HG02642 (cell line): ENCODE measurements around the gene KPNA2.
"Not testable (repeated sequence)": the region's sequence is repeated elsewhere in the genome, so short reads cannot be mapped to it uniquely, and the experiment has no call there.

Source experiments
- ATAC-seq: cut with Tn5 transposase; IDR thresholded peaks from one replicate; pipeline ENCODE4 v1.9.1; 2021; ENCODE audit warnings: mild to moderate bottlenecking; ENCODE audit not compliant: unreplicated experiment, poor library complexity

KPNA2 gene

DNA sequence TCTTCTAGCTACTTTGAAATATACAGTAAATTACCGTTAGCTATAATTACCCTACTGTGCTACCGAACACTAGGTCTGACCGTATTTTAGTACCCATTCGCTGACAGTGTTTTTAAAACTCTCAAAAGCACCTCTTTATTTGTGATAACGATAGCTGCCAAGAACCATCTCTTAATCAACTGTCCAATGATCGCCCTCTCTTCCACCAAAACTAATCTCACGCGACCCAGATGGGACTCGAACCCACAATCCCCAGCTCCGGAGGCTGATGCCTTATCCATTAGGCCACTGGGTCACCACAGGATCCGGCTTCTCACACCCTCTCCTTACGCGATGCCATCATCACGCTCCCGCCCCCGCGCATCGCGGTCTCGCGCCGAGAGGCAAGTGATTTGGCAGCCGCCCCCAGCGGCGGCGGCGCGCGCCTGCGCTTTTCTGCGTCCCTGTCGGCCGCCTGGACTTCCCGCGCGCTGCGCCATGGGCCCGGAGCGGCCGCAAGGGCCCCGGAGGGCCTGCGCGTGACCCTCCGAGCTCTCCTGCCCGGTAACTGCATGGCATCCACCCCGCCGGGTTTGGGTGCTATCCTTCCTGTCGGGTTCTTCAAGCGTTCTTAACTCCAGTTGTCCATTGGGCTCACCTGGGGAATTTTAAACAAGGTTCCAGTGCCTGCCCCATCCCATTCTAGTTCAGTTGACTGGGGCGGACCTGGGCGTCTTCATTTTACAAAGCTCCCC, 15.7 kb upstream of the KPNA2 start:
- ATAC-seq = peak; percentile 94

GRCh38 chr17:68020409-68020756, 15.2 kb upstream of the KPNA2 start:
- ATAC-seq = no peak

DNA sequence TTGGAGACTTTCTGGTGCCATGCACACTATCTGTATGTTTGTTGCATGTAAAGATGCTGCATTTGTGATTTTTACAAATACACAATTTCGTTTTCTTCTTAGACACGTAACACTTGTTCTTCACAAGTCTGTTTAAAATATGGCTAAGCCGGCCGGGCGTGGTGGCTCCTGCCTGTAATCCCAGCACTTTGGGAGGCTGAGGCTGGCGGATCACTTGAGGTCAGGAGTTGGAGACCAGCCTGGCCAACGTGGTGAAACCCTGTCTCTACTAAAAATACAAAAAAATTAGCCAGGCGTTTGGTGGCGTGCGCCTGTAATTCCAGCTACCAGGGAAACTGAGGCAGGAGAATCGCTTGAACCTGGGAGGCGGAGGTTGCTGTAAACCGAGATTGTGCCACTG, 14.7 kb upstream of the KPNA2 start:
- ATAC-seq = not testable (repeated sequence)

- no peak for ATAC-seq
Measured at GRCh38 chr17:68021963-68022362, 13.6 kb upstream of the KPNA2 start.

GRCh38 chr17:68022547-68022946, 13.0 kb upstream of the KPNA2 start:
- not testable (repeated sequence) for ATAC-seq

DNA sequence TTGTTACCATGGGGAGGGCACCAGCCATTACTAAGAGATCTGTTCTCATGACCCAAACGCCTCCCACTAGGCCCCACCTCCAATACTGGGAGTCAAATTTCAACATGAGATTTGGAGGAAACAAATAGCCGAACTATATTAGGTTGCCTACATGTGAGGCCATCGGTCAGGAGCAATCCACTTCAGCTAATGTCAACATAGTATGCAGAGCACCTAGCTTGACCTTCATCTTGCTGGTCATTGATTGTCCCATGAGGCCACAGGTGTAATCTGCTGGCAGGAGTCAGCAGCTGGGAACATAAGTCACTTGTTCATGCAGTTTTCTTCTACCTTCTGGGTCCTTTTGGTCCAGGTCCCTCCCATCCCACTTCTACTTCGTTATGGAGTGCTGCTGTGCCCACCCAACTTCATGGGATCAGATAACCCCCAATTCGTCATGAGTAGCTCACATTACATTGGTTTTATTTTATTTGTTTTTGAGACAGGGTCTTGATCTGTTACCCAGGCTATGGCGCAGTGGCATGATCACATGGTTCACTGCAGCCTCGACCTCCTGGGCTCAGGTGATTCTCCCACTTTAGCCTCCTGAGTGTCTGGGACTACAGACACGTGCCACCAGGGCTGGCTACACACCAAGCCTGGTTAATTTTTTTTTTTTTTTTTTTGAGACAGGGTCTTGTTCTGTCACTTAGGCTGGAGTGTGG, 5.9 kb upstream of the KPNA2 start:
- no peak for ATAC-seq

- ATAC-seq = no peak
Measured at GRCh38 chr17:68033636-68034451, 1.7 kb upstream of the KPNA2 start.

GRCh38 chr17:68034452-68034776, 1.1 kb upstream of the KPNA2 start:
- no peak for ATAC-seq

- peak; percentile 90 for ATAC-seq
Measured at GRCh38 chr17:68035131-68035522, 408 bp upstream of the KPNA2 start.

GRCh38 chr17:68036304-68037147, 991 bp downstream of the KPNA2 start:
- ATAC-seq = no peak

DNA sequence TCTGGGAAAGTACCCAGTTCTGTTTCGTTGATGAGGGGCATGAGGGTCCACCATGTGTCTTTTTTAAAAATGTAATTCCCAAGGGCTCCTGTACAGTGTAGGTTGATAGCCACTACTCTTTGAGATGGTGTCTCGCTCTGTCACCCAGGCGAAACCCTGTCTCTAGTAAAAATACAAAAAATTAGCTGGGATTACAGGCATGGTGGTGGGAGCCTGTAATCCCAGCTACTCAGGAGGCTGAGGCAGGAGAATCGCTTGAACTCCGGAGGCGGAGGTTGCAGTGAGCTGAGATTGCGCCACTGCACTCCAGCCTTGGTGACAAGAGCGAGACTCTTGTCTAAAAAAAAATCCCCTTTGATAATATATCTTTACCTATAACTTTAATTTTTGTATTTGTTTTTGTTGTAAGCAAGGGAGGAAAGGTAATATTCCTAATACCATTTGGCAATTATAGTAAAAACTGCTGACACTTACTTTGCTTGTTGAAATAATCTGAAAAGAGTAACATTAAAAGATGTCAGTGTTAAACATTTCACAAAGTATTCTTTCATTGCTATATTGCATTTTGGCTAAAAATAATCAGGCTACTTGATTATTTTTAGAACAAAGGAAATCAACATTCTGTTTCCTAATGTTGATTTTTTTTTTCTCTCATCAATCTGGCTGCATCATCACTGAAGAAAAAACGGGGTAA, 11.8 kb downstream of the KPNA2 start:
- ATAC-seq = no peak

GRCh38 chr17:68047890-68048542, 12.5 kb downstream of the KPNA2 start:
- not testable (repeated sequence) for ATAC-seq

- no peak for ATAC-seq
Measured at GRCh38 chr17:68048996-68049395, 13.5 kb downstream of the KPNA2 start.

DNA sequence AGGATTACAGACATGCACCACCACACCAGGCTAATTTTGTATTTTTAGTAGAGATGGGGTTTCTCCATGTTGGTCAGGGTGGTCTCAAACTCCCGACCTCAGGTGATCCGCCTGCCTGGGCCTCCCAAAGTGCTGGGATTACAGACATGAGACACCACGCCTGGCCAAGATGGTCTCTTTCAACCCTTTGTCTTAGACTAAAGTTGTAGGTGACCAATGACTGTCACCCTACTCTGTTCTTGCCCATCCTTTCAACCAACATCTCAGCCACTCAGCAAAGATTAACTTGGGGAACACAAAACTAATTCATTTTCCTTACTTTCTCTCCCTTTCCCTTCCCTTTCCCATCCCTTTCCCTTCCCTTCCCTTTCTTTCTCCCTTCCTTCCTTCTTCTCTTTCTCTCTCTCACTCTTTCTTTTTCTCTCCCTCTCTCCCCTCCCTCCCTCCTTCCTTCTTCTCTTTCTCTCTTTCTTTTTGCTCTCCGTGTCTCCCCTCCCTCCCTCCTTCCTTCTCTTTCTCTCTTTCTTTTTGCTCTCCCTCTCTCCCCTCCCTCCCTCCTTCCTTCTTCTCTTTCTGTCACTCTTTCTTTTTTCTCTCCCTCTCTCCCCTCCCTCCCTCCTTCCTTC, 14.4 kb downstream of the KPNA2 start:
- ATAC-seq = not testable (repeated sequence)

DNA sequence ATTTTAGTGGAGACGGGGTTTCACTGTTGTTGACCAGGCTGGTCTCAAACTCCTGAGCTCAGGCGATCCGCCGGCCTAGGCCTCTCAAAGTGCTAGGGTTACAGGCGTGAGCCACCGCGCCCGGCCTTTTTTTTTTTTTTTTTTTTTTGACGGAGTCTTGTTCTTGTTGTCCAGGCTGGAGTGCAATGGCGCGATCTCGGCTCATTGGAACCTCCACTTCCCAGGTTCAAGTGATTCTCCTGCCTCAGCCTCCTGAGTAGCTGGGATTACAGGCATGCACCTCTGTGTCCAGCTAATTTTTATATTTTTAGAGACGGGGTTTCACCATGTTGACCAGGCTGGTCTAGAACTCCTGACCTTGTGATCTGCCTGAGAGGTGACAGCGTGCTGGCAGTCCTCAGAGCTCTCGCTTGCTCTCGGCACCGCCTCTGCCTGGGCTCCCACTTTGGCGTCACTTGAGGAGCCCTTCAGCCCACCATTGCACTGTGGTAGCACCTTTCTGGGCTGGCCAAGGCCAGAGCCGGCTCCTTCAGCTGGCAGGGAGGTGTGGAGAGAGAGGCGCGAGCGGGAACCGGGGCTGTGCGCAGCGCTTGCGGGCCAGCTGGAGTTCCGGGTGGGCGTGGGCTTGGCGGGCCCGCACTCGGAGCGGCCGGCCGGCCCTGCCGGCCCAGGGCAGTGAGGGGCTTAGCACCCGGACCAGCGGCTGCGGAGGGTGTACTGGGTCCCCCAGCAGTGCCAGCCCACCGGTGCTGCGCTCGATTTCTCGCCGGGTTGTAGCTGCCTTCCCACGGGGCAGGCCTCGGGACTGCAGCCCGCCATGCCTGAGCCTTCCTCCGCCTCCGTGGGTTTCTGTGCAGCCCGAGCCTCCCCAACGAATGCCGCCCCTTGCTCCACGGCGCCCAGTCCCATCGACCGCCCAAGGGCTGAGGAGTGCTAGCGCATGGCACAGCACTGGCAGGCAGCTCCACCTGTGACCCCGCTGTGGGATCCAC, 16.1 kb downstream of the KPNA2 start:
- ATAC-seq = not testable (repeated sequence)

DNA sequence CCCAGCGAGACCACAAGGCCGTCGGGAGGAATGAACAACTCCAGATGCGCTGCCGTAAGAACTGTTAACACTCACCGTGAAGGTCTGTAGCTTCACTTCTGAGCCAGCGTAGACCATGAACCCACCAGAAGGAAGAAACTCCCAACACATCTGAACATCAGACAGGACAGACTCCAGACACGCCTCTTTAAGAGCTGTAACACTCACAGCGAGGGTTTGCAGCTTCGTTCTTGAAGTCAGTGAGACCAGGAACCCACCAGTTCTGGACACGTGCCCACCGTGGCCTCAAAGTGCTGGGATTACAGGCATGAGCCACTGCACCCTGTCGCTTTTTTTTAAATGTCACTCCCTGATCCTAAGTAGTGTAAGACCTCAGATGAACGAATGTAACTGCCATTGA, 17.3 kb downstream of the KPNA2 start:
- ATAC-seq = no peak

DNA sequence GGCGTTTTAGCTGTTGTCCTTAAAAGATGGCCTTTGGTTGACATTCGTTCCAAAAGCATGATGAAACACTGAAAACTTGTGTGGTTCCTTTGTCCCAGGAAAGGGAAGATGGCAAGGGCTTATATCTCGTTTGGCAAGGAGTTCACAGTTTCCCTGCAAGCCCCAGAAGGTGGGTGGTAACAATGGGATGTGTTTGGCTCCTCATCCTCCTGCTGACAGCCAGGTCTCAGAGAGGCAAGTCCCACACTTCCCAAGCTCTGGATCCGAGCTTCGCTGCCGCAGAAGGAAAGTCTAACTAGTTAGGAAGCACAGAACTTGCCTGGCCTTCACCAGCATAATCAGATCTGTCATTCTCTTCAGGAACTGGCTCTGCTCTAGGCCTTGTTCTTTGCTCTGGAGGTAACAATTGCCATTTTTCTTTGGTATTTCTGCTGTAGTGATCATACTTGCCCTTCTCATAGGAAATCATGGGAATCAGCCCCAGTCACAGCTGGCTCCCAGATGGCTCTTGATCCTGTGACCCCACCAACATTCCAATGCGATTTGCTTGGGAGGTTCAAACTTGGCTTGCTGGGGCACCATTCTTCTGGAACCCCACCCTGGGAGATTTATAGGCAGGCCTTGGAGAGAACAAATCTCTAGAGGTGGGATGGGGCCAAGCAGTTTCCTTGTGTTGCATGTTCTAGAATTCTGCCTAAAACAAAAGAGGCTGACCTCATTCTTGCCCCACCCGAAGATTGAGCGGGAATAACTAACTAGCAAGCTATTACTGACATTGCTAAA, 17.9 kb downstream of the KPNA2 start:
- ATAC-seq = no peak
